HG02763 (cell line): Measurements from ENCODE around the gene RAC2.

Source experiments
- ATAC-seq: cut with Tn5 transposase; IDR thresholded peaks from one replicate; pipeline ENCODE4 v1.9.1; 2021; ENCODE audit warnings: mild to moderate bottlenecking, moderate library complexity; ENCODE audit not compliant: unreplicated experiment

RAC2 gene

DNA sequence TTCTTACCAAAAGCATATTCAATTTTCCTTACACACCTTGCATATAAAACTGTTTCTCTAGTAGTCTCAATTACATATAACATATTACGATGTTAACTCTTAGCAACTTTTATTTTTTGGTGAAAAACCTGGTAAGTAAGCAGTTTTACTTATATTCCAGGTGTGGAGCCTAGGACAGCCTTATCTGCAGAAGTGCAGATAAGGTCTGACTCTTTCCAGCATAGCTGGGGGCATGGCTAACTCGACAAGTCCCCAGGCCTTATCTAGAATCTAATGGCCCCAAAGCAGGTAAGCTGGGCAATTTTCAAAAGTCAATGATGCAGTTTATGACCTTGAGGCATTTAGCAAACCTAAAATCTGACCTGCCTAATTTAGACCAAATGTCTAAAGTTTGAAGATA is 51.9 kb downstream of the RAC2 start:
- ATAC-seq: no peak

DNA sequence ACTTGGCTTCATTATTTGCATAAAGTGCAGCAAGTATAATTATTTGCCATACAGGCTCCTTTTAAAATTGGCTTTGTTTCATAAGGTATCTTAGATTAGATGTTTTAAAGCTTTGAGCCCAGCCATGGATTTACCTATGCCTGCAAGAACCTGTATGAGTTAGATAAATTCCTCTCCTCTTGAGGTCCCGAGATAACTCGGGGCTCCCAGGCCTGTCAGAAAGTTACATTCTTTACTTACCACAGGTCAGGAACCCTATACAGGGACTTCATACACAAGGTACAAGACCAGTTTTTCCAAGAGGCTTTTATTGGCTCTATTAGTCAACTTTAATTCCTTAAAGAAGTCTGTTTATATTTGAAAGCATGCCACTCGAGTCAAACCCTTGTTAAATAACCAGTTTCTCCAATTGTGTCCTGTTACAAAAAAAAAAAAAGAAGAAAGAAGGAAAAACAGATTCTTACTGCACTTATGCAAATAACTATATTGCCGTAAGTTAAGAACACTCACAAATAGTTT is 53.7 kb downstream of the RAC2 start:
- ATAC-seq: no peak

DNA sequence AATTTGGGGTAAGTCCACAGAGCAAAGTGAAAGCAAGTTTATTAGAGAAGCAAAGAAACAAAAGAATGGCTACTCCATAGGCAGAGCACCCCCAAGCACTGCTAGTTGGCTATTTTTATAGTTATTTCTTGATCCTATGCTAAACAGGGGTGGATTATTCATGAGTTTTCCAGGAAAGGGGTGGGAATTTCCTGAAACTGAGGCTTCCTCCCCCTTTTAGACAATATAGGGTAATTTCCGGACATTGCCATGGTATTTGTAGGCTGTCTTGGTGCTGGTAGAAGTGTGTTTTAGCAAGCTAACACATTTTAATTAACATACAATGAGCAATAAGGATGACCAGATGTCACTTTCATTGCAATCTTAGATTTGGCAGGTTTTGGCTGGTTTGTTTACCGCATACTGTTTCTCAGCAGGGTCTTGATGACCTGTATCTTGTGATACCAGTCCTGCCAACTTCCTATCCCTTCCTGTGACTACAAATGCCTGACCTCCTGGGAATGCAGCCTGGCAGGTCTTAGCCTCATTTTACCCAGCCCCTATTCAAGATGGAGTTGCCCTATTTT is 55.1 kb downstream of the RAC2 start:
- no peak for ATAC-seq

DNA sequence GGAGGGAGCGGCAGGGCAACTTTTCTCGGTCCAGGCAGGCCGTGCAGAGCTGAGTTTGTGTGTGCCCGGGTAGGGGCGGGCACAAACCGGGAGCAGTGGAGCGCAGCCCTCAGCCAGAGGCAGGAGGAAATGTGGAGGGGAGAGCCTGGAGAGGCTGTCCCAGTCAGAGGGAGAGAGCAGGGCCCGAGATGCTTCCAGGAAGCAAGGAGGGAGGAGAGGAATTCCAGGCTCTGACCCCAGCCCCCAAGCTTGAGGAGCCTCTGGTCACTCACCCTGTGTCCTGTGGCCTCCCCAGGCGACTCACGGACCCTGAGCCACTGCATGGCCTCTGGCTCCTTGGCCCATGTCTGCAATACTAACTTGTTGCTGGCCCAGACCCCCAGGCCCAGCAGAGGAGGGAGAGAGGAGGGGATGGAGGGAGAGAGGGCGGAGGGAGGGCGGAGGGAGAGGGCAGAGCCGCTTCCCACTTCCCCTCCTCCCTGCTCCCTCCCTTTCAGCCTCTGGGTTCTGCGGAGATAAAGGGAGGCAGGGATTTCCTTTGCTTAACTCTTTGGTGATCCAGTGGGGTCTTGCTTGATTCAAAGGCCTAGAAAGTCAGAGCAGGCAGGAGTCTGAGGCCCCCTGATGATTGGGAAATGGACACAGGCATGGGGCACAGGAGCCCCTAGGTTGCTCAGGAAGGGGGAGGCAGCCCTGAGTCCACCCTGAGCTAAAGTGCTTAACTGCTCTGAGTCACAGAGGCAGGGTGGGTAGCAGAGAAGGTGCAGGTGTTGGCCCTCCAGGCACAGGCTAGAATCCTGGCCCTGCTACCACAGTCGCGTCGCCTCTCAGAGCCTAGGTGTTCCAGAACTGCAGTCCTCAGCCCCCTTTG is 55.9 kb downstream of the RAC2 start, which contains the start of gene C1QTNF6:
C1QTNF6 (minus strand) TSS at position 357 of the 871 bp plus-strand sequence; CDS start at position 323, 34 bp downstream.
- ATAC-seq: no peak

DNA sequence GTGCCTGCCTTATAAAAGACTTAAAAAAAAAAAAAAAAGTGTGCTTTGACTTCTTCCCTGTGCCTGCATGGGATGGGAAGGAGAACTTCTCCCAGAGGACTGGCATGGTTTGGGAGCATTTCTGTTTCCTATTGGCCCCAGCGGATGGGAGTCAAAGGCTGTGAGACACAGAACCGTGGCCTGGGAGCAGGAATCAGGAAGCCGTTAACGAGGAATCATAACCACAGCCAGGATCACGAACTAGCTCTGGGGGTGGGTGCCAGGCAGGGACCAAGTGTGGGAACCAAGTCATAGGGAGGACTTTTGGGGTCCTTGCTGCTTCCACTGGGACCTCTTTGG is 56.5 kb downstream of the RAC2 start:
- ATAC-seq: no peak

DNA sequence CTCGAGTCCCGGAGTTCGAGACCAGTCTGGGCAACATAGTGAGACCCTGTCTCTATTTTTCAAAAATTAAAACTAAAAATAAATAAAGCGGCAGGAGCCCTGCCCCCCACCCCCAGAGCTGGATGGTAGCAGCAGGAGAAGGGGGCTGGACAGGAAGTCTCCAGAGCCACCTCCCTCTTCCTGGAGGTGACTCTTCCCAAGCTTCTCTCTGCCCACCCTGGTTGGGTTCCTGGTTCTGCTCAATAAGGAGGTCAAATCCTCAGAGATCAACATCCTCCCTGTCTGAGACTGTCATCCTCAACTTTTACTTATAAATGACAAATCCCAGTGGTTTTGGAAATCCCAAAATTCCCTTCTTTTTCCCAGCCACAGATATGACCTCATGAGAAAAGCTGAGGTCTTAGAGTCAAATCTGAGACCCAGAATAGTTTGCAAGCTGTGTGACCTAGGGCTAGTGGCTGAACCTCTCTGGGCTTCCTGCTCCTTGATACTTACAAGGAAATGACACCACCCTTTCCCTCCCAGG is 57.0 kb downstream of the RAC2 start:
- ATAC-seq: no peak

DNA sequence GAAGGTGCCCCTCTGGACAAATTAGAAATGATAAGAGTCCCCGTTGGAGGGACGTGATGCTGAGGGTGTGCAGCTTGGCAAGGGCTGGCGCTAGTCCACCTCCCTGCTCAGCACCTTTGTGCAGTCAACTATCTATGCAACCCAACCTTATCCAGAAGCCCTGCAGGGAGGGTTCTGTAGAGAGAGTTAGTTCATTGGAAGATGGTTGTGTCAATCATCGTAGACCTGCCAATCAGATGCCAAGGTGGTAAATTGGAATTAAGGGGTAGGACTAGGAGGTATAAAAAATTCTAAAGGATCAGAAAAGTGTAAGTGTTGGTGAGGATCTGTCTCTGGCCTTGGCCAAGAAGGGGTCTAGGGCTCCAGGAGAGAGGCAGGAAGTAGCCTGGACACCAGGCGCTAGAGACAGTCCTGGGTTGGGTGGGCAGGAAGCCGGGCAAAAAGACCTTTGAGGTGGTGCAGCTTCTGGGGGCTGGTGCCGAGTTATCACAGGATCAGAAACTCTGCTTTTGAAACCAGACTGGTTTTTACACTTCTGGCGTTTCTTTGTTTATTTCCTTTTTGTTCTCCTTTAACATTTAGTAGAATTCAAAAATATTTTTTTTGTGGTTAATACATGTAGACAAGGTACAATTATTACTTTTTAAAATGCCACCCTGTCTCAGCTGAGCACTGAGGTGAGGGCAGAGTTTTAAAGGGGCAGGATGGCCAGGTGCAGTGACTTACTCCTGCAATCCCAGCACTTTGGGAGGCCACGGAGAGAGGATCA is 57.7 kb downstream of the RAC2 start:
- ATAC-seq: no peak

DNA sequence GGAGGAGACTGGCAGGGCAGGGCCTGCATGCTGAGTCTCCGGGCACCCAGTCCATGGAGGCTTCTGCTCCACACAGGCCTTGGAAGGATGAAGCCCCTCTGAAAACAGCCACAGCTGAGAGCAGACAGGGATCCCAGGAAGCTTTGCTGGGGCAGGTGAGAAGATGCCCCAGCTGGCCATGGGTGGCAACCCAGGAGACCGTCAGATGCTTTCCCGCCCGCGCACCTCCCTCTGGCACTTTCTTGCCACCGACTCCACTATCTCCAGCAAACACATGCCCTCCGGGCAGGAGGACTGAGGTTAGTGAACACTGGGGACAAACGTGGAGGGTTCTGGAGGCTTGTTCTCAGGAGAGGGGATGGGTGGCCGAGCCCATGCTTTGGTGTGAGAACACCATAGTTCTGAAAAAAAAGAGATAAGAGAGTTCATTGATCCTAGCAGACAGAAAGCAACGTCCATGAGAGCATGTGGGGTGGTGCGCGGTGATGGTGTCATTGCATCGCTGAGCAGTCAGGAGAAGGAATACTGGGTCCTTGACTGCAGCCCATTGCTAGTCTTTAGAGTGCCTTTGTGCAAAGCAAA is 58.3 kb downstream of the RAC2 start:
- no peak for ATAC-seq

DNA sequence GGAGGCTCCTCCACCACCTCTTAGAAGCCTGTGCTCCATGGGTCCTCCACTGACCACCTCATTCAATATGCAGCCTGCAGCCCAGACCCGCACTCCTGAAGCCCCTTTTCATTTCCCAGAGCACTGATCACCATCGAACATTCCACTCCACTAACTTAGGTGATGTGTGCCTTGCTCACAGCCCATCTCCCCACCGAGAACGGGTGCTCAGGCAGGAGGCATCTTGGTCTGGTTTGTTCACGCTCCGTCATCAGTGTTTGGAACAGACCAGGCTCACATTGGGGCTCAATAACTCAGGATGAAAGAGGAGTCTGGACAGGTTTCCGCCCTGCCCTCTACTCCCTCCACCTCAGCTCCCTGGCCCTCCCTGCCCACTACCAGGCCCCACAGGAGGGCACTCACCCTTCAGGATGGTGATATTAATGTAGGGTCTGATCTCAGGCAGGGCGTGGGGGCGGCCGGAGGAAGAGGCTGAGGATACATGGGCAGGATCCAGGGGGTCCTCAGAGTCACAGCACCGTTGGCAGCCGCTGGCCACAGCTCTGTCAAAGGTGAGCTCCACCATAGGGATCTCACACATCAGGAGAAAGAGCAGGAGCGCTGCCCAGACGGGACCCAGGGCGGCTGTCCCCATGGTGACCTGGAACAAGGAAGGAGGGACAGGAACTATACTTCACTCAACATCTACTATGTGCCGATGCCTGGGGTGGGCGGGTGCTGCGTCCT is 59.1 kb downstream of the RAC2 start:
- ATAC-seq: no peak

DNA sequence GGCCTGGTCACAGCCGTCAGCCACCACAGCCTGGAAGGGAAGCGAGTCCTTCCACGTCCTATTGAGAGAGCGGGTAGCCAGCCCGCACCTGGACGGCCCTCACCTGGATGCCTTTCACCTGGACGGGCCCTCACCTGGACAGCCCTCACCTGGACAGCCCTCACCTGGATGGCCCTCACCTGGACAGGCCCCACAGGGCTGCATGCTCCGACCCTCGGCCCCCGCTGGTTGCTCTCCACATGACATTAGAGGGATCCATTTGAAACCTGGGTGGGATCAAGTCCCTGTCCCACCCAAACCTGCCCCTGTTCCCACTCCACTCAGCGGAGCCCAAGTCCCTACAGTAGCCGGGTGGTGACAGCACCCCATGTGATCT is 59.7 kb downstream of the RAC2 start:
- no peak for ATAC-seq

DNA sequence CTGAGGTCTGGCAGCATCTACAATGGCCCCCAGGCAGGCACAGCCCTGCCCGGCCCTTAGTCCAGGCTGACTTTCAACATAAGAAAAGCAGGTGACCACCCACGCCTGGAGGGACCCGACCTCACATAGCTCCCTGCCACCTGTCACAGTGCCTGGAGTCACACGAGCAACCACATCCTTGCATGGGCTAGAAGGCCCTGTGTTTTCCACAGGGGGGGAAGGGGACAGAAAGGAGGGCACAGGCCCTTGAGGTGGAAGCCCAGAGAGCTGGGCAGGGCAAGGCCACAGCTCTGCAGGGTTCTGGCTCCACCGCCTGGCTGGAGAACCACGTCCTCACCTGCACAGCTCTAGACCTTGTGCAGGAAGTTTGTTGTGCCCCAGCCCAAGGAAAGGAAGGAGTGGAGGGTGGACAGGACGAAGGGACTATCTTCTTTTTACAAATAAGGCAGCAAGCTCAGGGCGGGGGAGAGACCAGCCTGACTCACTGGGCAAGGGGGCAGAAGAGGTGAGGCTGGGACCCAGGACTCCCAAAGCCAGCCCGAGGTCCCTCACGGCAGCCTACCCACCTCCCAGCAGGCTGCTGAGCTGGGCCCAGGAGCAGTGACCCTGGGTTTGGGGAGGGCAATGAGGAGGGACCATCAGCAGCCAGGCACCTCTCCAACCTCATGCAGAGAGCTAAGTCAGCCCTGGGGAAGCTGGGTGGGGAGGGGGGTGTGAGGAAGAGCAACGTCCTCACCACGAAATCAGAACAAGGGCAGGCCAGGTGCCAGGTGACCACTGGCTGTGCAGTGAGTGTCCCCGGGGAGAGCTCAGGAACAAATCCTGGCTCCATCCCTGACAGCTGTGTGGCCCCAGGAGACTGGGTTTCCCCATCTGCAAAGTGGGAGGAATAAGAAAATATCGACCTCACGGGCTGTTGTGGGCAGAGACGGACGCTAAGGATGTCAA is 60.4 kb downstream of the RAC2 start:
- no peak for ATAC-seq

DNA sequence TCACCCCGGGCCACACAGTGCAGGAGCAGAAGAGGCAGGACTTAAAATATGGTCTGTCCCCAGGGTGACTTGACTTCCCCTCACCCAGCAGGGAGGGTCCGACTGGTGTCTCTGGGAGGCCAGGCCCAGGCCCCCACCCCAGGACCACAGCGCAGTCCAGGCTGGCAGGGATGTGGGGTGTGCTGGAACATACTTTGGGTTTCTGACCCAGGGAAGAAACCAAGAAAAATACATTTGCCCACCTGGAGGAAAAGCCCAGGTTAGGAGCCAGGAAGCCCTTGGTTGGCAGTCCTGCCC is 61.2 kb downstream of the RAC2 start:
- ATAC-seq: no peak

DNA sequence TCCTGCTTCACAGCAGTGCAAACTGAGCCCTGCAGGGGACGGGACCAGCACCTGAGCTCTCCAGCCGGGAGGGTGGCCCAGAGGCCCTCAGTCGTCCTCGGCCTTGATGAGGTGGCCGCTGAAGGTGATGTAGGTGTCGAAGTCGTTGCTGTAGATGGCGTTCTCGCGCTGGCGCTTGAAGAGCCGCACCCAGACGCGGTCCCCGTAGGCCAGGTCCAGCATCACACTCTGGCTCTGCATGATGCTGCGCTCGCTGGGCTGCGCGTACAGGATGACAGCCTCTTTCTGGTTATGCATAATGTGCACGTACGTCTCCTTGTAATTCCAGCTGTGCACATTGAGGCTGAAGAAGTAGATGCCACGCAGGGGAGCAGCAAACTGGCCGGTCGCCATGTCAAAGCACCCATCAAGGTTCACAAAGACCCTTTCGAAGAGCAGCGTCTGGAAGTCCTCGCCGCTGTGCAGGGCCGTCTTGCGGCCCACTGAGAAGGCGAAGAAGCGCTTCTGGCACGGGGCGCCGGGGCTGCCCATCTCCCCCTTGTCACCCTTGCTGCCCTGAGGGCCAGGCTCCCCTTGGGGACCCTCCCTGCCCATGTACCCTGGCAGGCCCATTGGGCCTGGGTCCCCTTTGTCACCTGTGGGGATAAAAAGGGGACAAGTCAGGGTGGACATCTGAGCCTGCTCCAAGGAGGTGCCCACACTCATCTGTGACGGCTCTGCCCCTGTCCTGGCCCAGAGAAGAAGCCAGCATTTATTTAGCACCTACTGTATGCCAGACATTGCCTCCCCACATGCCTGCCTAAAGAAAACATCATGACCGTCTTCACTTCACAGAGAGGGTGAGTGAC is 61.7 kb downstream of the RAC2 start:
- no peak for ATAC-seq

DNA sequence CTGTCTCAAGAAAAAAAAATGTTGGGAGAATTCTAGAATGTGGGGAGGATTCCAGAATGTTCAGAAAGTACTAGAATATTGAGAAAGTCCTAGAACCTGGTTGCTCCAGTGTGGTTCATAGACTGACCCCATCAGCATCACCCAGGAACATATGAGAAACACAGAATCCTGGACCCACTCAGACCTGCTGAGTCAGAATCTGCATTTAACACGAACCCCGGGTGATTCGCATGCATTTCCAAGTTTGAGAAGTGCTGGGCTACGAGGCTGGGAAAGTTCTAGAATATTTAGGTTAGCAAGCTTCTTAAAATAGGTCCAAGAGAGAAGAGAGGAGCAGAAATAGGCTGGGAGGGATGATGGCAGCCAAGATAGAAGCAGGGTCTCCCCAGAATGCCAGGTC is 62.4 kb downstream of the RAC2 start:
- ATAC-seq: no peak

DNA sequence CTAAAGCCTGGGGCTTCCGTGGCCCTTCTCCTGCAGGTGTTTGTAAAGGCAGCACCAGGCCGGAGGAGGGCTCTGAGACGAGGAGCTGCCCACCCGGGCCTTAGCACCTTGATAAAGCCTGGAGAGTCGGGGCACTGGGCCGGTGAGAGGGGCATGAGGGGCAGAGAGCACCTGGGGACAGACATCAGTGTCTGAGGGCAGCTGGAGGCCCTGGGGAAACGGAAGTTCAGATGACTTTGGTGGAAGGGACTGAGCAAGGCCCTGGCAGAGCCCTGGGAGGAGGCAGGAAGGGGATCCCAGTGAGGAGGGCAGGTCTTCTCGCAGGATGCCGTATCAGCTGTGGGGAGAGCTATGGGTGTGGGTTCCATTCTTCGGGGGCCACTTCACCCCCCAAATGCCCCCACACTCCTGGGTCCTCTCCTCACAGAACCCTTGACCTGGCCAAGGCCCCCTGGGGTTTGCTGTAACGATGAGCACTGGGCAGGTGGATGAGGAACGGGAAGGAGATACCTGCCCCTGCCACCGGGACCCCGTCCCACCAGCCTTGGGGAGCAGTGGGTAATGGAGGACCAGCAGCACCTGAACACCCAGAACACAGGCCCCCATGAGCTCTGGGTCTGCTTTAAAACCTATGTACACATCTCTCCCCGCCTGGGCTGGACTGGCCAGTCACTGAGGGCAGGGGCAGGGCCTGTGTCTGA is 63.4 kb downstream of the RAC2 start:
- no peak for ATAC-seq

DNA sequence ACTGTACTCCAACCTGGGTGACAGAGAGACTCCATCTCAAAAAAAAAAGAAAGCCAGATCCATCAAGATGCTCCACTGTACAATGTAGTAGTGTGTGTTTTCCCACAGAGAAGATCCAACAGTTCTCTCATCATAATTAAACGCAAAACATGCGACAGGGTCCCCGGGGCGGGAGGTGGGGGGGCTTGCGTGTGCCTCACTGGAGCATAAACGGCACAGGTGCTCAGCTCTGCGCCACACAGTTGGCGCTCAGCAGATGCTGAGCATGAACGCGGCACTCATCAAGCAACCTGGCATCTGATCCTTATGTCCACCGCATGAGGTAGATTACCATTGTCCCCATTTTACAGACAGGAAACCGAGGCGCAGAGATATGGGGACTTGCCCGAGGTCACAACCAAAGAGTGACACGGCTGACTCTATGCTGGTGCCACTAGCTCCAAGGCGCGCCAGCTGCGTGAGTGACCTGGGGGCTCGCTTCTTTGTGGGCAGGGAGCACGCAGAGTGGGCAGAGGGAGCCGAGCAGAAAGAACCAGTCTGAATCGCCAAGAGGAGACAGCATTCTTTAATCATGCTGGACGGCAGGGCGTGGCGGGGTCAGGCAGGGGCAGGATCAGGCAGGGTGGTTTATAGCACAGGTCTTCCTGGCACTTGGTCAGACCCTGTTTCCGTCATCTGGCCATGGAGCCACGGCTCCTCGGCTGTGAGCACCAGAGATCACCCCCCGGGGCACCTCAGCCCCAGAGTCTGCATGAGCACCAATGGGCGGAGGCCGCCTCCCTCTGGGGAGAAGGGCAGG is 64.2 kb downstream of the RAC2 start:
- no peak for ATAC-seq

DNA sequence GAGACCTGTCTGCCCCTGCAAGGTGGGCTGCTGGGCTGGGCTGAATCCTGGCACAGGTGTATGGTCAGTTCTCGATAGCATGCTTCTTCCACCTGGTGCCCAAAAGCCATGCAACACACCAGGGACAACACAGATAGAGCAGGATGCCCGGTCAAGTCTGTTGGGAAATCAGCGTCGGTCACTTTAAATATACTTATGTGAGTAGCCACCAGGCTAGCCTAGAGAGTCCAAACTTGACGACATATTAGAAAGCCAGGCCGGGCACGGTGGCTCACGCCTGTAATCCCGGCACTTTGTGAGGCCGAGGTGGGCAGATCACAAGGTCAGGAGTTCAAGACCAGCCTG is 65.0 kb downstream of the RAC2 start:
- ATAC-seq: no peak
